Stimulated activated CD4-positive, alpha-beta T cell treated with anti-CD3 and anti-CD28 coated beads, Interleukin-2, amount 100 ng/mL, for 48 hours (primary cell): Measurements from ENCODE around the gene SCRN2.

ENCODE experiments used
- DNase-seq, 2 donors: peaks; one replicate each; pipeline ENCODE4 v3.0.0-alpha.2; 2020

The SCRN2 gene

DNA sequence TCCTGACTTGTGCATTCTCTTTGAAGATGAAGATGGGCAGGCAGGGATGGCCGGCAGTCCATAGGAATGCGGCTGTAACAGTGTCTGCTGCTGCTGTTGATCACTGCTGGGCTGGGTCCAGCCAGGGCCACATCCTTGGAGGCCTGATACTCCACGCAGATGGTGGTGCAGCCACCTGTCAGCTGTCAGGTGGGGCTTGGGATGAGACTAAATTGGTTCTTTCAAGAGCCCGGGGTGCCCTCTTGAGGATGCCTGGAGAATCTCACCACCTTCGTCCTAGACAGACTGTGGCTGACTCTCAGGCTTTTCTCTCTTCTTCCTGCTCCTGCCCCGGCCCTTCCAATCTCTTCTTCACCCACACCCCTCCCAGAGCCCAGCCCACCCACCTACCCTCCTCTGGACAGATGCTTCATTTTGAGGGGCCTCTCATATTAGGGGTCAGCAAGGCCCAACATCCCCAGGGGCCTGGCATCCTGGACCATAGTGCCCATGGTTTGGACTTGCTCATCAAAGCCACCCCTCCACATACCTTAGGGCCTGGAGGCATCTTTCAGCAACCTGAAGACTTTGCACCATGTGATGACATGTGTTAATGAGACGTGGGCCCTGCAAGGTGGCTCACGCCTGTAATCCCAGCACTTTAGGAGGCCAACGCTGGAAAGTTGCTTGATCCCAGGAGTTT is 38.6 kb downstream of the SCRN2 start:
- peak; percentile 47 to 50 for DNase-seq

GRCh38 chr17:47801906-47802305 is 39.2 kb downstream of the SCRN2 start:
- no peak for DNase-seq

GRCh38 chr17:47801176-47801765 is 39.8 kb downstream of the SCRN2 start:
- no peak for DNase-seq

DNA sequence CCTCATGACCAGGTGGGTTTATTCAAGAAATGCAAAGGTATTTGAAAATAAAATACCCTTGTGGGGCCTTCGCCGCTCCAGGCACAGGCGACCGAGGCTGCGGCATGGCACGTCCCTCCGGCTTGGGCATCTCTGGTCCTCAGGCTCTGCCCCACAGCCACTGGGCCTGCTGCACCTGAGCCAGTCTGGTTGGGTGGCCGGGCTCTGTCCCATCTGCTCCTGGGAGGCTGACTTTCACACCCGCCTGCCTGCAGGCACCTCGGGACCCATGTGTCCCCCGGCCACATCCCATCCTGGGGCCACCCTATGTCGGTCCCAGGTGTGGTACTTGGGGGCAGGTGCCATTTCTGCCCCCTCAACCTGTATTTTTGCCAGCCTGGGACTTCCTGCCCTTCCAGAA is 40.4 kb downstream of the SCRN2 start:
- no peak for DNase-seq

- no peak for DNase-seq
These were observed 43.3 kb downstream of the SCRN2 start for GRCh38 chr17:47797797-47798196.

GRCh38 chr17:47792979-47793378 is 48.1 kb downstream of the SCRN2 start:
- DNase-seq = no peak

DNA sequence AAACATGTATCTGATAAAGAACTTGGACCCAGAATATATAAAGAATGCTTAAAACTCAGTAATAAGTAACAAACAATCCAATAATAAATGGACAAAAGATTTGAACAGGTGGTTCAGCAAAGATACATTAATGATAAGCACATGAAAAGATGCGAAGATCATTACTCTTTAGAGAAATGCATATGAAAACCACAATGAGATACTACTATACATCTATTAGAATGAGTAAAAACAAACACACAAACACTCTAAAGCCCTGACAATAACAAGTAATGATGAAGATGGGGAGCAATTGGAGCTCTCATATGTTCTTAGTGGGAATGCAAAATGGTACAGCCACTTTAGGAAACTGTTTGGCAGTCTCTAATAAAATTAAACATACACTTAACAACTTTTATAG is 48.6 kb downstream of the SCRN2 start:
- no peak for DNase-seq

DNA sequence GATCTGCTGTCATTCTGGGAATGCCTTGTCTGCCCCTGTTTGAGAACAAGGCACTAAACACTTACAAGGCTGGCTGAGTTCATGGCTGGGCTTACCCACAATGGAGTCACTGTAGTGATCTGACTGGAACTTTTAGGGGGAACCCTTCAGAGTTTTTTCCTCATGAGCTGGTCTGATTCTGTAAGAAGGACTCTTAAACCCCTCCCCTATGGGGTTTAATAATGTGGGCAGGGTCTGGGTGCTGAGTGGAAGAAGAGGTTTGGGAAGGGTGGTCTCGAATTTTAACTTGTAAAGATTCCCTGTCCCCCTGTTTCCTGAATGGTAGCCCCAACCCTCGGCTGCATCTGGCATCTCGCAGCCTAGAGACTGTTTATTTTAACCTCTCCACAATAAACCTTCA is 50.0 kb downstream of the SCRN2 start:
- no peak for DNase-seq

DNA sequence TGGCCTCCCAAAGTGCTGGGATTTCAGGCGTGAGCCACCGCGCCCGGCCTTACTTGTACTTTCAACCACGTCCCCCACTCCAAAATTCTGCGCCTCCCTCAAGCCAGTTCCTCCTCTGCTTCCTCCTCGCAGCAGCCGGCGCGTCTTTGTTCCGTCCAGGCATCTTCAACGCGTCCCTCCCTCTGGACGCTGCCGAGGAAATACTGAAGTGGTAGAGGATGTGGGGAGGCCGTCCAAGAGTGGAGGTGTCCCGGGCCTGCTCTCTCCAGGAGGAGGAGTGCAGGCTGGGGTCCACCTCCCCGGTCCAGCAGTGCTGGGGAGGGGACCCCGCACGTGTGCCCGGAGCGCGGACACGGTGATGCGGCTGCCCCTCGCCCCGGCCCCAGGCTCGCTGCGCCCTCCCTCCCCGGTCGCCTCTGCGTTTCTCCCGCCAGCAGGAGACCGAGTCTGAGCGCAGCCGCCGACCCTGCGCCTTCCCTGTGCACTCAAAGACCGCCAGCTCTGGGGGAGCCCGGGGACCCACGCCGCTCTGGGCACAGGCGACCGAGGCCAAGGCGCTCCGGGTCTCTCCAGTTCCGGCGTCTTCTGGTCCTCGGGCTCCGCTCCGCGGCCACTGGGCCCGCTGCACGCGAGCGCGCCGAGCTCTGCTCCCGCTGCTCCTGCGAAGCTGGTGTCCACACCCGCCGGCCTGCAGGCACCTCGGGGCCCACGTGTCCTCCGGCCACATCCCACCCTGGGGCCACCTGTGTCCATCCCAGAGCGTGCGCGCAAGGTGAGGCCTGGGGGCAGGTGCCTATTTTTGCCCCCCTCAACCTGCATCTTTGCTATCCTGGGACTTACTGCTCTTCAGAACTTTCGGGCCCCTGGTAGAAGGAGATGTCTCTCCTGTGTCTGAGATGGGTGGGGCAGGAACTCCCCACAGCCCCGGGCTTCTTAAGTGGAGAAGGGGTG is 51.2 kb downstream of the SCRN2 start:
- DNase-seq = peak; percentile 54 to 60
